Measurements from ENCODE around the gene TRAPPC3.

The TRAPPC3 gene

DNA sequence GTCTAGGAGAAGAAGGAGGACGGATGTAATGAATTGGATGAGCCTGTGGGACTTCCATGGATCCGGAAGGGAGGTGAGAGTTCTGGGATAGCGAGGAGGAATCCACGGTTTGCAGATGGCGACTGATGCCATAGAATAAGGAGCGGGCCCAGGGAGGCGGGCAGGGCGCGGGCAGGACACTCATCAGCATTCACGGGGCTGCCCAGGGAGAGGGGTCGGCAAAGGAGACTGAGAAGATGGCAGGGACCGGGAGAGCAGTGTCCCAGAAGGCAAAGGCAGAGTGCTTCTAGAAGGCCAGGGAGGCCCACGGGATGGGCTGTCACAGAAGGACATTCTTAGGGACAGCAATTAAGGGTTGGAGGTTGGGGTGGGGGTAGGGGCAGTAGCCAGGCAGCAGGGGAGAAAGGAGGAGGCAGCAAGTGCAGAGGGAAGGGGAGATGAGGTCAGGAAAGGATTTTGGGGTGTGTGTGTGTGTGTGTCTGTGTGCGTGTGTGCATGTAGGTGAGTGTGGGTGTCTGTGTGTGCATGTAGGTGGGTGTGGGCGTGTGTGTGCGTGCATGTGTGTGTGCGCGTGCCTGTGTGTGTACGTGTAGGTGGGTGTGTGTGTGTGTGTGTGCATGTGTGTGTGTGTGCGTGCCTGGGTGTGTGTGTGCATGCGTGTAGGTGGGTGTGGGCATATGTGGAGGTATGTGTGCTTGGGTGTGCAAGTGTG, 23.1 kb downstream of the TRAPPC3 start:
- no peak for DNase-seq (ENCODE audit: low read depth)

DNA sequence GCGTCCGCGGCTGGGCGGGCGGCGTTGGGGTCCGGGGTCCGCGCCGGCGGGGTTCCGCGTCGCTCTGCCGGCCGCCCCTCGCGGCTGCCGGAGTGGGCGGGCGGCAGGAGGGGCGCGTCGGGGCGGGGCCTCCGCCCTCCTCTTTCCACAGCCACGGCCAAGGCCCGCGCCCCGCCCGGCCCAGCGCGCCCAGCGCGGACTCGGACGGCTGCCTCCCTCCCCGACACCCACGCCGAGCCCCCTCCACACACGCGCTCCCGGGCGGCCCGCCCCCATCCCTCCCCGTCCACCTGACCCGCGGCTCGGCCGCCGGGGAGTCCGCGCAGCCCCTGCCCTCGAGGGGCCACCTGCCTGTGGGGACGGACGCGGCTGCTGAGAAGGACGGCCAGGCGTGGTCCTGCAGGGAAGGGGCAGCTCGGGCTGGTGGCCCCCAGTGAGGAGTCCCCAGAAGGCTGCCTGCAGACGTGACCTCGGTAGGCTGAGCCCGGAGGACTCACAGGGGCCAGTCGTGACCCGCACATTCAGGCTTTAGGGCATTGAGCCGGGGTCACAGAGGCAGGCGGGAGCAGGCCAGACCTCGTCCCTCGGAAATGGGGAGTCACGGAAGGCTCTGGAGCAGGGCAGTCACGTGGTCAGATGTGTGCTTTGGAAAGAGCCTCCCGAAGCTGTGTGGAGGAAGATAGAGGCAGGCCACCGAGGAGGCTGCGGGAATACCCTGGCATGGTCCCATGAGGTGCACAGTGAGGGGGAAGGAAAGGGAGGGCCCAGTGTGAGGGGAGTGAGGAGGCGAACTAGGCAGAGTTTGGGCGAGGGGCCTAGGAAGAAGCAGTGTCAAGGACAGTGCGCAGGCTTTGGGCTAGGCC, 23.9 kb downstream of the TRAPPC3 start, which contains the start of gene COL8A2:
TSS of gene COL8A2 (minus strand) at position 94 of the 863 bp plus-strand sequence. CDS start 24,980 bp downstream, outside the sequence.
- no peak for DNase-seq (ENCODE audit: low read depth)

DNA sequence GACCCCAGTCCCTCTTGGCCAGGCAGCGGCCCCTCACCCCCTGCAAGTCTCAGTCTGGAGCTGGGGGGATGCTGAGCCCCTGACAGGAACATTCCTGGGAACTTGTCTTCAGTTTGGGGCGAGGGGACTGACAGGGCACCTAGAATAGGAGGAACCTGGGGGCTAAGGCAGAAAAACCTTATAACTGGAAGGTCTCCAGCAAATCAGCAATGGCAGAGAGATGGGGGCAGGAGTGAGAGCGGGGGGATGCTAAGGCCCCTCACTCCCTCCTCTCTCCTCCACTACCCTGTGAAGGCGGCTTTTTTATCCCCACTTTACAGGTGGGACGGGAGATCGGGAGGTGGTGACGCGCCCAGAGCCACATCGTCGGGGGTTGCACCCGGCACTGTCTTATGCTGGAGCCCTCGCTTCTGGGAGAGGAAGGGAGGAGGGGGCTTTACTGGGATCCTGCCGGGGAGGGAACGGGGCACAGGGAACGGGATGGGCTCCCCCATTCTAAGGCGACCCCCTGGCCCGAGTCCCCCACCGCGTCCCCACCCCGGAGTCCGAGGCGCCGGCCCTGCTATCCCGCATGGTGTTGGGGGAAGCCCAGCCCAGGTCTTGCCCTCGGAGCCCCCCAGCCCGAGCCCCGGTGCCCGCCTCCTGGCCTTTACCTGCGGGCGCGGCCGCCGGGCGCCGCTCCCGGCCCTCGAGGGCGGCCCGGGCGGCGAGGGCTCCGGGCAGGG, 24.7 kb downstream of the TRAPPC3 start:
- no peak for DNase-seq (ENCODE audit: low read depth)

DNA sequence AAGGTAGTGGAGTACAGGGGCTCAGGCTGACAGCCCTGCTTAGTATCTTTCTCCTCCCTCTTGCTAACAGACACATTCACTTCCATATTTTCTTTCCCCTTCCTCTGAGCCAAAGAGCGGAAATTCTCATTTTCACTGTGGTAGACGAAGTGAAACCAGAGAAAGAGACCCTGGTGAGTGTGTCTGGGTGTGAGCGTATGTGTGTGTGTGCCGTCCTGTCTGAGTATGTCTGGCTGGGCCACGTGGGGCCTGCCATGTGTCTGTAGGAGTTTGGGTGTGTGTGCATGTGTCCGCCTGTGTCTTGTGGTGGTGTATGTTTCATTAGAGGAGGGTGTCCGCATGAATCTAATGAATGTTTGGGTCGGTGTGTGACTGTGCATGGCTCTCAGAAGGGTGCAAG, 25.9 kb downstream of the TRAPPC3 start:
- DNase-seq (ENCODE audit: low read depth) = no peak

DNA sequence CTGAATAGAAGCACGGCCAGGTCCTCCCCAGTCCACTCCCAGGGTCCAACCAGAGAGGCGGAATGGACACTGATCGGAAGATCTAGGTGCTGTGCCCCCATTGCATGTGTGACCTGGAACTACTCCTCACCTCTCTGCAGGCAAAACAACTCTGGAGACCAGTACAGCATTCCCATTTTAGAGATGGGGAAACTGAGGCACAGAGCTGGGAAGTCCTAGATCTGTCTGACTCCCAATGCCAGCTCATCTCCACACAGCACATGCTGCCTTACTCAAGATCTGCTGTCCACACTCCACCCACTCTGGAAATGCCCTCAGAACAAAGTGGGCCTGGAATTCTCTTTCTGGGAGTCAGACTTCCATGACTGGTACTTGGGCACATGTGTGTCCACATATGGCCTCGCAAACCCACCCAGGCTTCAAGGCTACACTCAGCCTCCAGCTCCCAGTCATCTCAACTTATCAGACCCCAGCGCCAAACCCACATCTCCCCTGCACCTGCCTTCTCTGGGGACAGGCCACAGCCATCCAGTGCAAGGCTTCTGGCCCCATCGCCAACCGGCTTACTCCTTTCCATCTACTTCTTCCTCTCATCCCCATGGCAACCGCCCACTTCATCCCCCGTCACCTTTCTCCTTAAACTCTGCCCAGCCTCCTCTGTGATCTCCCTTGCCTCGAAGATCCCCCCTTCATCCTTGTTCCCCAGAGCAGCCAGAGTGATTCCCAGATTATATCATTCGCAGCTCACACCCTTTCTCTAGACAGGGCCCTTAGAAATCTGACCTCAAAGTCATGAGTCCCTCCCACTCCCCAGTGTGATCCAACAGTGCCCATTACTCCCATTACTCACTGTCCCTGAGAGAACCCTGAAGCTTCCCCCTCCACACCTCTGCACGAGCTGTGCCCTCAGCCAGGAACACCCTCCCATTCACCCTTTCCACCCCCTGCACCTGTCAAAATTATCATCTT, 26.9 kb downstream of the TRAPPC3 start:
- no peak for DNase-seq (ENCODE audit: low read depth)

DNA sequence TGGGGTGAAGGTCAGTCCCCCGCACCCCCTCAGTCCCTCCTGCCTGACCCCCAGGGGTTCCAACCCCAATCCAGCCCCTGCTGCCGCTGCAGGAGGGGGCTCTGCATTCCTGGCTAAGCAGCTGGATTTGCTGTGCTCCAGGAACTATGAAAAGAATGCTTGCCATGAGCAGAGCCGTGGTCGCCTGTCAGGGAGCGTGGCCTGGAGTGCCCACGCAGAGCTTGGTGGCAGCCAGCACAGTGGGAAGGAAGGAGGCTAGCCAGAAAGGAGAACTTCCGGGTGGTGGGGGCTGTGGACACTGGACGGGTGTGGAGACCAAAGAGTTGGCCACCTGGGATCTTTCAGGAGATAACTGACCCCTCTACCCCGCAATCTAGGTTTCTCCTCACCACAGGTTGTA, 29.8 kb downstream of the TRAPPC3 start:
- DNase-seq (ENCODE audit: low read depth) = no peak

DNA sequence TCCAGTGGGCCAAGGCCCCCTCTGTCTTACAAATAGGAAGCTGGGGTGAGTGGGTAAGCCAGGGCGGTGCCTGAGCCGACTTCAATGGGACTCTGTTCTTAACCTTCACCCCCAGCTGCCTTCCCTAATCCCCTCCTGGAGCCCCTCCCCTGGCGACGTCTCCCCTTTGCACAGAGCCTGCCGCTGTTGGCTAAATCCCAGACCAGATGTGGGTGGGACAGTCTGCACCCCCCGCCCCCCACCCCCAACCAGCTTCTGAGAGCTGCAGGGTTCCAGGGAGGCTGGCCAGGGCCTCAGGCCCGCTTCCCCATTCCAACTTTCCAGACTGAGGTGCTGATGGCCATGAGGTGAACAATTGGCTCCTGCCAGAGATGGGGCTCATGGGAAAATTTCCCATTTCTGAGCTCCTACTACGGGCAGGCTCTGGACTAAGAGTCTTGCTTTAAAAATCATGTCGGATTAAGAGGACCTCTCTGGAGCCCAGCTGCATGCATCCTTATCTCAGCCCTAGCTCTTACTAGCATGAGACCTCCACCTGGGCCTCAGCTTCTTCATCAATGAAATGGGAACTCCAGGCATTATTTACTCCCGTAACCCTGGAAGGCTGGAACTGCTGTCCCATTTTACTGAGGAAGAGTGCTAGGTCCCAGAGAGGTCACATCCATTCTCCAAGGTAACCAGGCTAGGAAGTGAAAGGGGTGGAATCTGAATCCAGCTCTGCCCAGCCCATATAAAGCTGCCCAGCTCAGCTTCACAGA, 30.7 kb downstream of the TRAPPC3 start:
- no peak for DNase-seq (ENCODE audit: low read depth)

DNA sequence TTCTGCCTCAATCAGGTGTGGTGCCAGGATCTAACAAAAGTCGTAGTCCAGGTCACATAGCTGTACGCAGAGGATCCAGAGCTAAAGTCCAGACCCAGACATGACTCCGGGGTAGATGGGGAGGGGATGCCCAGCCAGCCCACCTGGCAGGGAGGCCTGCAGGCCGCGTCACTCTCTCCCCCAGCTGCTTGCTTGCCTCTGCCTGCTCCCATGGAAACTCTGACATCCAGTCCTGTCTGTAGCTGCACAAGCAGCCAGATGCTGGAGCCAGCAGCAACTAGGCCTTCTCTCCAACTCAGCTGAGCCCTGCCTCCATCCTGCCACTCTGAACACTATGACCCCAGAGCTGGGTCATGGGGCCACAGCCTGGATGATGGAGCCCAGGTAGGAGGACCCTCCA, 32.4 kb downstream of the TRAPPC3 start:
- no peak for DNase-seq (ENCODE audit: low read depth)

DNA sequence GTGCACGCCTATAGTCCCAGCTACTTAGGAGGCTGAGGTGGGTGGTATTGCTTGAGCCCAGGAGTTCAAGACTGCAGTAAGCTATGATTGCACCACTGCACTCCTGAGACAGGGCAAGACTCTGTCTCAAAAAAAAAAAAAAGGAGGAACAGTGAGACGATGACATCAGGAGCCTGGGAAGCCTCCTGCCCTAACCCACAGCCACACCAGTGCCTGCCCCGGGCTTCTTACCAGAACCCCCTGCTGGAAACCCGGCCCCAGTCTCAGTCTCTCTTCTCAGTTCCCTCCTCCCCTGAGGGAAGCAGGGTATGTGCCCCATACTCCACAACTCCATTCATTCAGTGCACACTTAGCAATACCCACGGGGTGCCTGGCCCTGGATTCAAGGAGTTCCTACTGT, 33.4 kb downstream of the TRAPPC3 start:
- DNase-seq (ENCODE audit: low read depth) = no peak

DNA sequence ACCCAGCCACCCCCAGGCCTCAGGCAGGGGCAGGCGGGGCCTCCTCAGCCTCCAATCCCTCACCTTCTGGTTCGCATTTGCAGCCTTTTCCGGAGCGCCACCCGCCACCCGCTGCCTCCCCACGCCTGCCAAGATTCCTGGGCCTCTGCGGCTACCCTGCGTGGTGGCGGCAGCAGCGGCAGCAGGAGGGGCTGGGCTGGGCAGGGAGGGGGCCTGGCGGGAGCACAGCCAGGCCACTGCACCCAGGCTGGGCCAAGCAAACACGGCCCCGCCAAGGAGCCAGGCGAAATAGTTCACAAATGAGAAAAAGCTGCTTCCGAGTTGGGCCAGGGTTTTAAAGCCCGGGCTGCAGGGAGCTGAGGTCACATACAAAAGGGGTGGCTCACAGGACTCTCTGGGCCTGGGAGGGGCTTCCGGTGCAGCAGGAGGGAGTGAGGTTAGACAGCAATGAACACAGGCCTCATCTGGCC, 34.1 kb downstream of the TRAPPC3 start:
- peak; percentile 75 for DNase-seq (ENCODE audit: low read depth)

DNA sequence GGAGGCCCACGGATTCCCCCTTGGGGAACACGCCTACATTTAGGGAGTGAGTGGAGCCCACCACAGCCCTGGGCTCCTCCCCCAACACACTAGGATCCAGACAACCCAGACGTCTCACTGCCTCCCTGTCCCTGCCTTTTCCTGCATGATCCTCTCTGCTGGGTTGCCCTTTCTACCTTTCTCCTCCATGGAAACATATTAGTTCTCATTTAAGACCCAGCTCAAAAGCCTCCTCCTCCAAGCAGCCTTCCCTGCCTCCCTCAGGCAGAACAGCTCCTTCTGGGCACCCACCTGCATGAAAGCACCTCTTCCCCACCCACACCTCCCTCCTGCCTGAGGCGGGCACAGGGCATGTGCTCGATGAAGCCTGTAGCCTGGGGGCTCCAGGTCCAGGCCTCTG, 34.9 kb downstream of the TRAPPC3 start:
- DNase-seq (ENCODE audit: low read depth) = no peak

DNA sequence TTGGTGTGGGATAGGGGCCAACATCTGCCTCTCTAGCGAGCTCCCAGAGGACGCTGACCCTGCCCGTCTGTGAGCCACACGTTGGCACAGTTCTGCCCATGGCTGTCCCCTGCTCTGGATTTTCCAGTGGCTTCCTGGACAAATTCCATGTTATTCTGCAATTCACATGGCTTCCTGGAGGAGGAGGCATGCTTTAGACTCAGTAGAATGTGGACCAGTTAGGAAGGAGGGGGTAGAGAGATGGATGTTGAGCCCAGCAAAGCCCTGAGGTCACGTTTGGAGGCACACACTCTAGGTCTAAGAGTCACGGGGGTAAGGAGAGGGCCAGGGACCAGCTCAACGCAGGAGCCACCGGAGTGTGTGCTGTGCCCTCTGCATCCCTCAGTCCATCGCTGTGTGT, 36.5 kb downstream of the TRAPPC3 start:
- DNase-seq (ENCODE audit: low read depth) = no peak

DNA sequence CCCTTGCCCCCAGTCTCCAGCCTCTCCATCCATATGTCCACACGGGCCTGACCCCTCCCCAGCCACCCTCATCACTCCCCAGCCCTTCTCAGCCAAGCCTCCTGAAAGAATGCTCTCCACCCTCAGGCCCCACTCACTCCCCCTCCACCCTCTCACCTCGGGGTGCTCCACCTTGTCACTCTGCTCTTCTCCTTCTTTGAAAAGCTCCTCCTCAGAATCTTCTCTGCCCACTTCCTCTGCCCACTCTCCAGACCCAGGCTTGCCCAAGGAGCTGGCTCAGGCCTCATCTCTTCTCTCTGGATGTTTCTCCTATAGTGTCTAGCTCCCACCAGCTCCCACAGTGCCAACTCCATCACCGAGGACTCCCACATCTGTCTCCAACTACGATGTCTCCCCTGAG, 38.1 kb downstream of the TRAPPC3 start:
- no peak for DNase-seq (ENCODE audit: low read depth)

DNA sequence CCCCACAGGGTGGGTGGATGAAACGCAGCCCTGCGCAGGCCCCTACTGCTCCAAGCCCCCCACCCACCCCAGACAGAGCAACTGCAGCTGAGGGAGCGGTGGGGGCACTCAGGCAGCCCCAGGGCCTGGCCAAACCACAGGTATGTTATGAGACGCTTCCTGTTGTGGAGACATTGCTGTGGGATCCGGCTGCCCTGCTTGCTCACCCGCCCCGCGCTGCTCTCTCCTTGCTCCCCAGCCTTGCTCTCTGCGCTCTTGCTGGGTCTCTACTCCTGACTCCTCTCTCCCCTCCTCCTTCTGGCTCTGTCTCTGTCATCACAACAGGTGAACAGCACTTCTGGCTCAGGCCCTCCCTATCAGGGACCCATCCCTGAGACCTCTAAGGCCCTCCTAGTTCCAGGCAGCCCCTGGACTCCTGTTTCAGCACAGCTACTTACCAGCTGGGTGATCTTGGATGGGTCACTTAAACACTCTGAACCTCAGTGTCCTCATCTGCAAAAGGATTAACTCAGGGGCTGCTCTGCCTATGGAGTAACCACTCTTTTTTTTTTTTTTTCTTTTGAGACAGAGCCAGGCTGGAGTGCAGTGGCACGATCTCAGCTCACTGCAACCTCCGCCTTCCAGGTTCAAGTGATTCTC, 40.1 kb downstream of the TRAPPC3 start:
- no peak for DNase-seq (ENCODE audit: low read depth)

DNA sequence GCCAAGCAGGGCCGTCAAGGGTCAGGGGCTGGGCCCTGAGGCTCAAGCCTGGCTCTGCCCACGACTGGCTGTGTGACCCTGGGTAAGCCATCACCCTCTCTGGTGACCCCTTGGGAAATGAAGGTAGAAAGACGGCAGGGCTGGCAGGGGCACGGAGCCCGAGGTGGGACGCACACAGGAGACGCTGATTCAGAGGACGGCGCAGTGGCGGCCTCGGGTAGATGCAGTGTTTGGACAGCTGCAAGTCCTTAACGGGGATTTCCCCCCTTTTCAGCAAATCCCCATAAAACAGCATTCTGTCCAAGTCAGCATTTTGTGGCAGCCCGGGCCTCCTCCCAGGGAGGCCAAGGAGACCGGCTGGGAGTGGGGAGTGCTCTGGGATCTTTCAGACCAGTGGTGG, 41.0 kb downstream of the TRAPPC3 start:
- peak; percentile 49 for DNase-seq (ENCODE audit: low read depth)

DNA sequence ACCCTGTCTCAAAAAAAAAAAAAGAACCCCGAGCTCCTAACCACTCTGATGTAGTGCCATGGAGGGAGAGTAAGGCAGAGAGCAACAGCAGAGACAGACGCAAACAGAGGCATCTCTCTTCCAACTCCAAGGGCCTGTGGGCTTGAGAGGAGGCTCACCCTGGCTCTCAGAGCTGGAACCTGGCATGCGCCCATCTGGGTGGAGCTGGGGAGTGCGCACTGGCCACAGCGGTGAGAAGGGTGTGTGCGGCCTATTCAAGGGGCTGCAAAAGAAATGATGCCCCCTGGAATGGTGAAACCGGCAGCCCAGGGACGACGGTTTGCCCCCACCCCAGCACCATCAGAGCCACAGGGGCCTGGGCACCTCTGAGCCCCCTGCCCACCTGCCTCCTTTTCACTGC, 41.9 kb downstream of the TRAPPC3 start:
- DNase-seq (ENCODE audit: low read depth) = no peak

DNA sequence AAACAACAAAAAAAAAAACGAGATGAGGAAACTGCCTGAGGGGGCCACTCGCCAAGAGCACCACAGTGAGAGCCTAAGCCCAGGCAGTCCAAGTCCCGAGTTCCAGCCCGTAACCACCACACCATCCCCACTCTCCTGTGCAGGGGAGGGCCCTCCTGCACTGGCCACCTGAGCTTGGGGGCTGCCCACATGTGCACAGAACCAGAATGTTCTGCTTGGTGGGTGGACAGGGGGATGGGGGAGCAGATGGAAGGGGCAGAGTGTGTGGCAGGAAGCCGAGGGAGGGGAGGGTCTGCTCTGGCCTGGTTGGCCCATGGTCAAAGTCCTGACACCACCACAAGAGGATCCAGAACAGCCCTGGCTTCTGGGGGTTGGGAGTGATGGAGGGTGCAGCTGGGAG, 43.0 kb downstream of the TRAPPC3 start:
- no peak for DNase-seq (ENCODE audit: low read depth)

DNA sequence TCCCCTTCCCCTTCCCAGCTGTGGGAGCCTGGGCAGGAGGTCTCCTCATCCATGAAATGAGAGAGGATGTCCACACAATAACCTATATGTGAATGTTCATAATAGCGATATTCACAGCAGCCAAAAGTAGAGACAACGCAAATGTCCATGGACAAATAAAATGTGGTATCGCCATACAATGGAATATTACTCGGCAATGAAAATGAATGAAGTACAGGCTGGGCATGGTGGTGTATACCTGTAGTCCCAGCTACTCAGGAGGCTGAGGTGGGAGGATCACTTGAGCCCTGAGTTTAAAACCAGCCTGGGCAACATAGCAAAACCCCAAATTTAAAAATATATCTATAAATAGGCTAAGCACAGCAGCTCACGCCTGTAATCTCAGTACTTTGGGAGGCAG, 47.7 kb downstream of the TRAPPC3 start:
- no peak for DNase-seq (ENCODE audit: low read depth)

DNA sequence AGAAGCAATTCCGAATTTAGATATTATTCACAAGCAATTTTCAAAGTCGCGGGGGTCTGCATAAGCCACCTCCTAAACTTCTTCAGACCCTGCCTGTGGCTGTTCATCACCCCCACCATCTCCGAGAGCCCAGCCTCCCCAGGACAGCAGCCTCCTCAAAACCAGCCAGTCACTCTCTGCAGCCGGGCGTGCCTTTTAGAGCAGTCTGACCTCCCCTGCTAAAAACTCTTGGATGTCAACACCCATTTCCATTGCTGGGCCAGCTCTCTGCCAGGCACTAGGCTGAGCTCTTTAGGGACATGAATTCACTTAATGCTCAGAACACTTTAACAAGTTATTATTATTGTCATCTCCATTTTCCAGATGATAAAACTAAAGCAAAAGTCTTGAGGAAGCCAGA, 48.9 kb downstream of the TRAPPC3 start:
- DNase-seq (ENCODE audit: low read depth) = no peak

DNA sequence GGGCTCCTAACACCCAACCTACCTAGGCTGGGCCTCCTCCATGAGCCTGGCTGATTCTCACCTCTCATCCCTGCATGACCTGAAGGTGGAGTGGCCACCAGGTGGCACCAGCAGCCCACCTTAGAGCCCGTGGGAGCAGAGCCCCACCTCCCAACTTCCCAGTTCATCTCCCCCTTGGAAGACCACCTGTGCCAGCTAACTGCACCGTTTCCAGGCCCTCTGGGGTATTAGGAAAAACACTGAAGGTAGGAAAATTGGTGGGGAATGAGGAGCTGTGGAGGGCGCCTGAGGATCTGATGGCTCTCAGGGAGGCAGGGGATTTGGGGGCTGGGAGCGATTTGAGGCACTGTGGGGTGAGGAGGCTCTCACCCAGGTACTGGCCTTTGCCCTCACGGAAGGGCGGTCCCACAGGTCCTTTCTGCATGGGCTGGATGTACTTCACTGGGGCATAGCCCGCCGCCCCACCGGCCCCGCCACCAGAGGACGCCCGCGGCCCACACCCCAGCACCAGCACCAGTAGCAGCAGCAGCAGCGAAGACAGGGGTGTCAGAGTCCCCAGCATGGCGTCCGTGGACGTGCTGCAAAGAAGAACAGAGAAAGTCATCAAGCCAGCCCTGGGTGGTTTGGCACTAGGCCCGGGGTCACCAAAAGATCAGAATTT, 49.5 kb downstream of the TRAPPC3 start:
- DNase-seq (ENCODE audit: low read depth) = peak; percentile 49
